Epithelial cell of proximal tubule (primary cell): ENCODE results near the gene TCF15. TPM values are rescaled to one million over a fixed set of nuclear protein-coding genes. Genes with fewer than 3 reads are reported as not detected.

Experiments
- DNase-seq: peaks from one replicate; pipeline ENCODE4 v3.0.0-alpha.2; 2011; ENCODE audit warnings: low read depth
- H3K4me3 ChIP-seq: 2 replicates; pipeline ENCODE4 v1.5.1; 2011; ENCODE audit warnings: low read depth, mild to moderate bottlenecking, low read length
- CTCF ChIP-seq: conservative IDR thresholded peaks from 2 replicates; pipeline ENCODE4 v1.5.1; 2012; ENCODE audit warnings: low read depth, mild to moderate bottlenecking, low read length
- total RNA-seq: library from RNA; depleted of rRNA; stranded (reverse); fragments of >200 nt; gene quantifications from 2 replicates; pipeline ENCODE4 v1.2.3, GENCODE V29; 2015

Gene TCF15
- total RNA-seq, 1 donor from 2014 or later = 4.0 TPM

GRCh38 chr20:561437-562231, 48.5 kb downstream of the TCF15 start:
- DNase-seq = no peak
- H3K4me3 ChIP-seq = no peak overlapping the region
- peak; percentile 99 for TF ChIP-seq CTCF

DNA sequence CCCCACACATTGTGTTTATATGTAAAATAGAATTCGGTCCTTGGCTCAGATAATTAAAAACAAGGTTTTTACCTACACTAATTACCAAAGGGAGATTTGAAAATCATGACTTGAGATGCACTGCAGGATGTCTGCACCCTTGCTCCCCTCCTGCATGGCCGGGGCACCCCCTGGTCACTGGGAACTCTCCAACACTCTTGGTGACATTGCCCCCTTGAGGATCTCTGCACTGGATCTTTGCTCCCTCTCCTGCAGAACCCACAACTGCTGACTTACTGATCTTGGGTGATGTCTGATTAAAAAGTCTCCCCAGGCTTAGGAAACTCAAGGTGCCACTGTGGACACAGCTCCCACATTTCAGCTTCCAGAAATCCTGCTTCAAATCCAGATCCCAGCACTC, 49.4 kb downstream of the TCF15 start:
- no peak for DNase-seq
- TF ChIP-seq CTCF = peak; percentile 46
- H3K4me3 ChIP-seq = no peak overlapping the region

DNA sequence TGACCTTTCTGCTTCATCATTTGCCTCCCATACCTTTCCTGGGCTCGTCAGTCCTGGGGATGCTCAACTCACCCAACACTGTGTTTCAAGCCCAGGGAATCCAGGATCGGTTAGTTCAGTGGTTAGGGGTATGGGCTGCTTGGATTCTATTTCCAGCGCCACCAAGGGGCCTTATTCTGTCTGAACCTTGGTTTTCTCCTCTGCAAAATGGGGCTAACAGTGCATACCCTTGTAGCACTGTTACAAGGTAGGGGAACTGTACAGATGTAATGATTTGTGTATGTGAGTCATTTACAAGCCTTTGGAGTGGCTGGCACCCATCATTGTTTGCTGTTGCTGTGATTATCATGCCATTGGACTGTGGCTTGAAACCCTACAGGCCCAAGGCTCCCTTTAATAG, 52.0 kb downstream of the TCF15 start:
- no peak for DNase-seq
- H3K4me3 ChIP-seq = no peak overlapping the region
- TF ChIP-seq CTCF = no peak

GRCh38 chr20:556984-557383, 53.1 kb downstream of the TCF15 start:
- no peak for DNase-seq
- TF ChIP-seq CTCF = no peak
- H3K4me3 ChIP-seq = no peak overlapping the region

- no peak for TF ChIP-seq CTCF
- no peak for DNase-seq
- H3K4me3 ChIP-seq = no peak overlapping the region
Observed at GRCh38 chr20:555976-556385, 54.1 kb downstream of the TCF15 start.

Other genes starting within 250 kb of the TCF15 start
- 78.8 and 112 TPM in 2 replicates for gene TRIB3, start 229.5 kb downstream of the TCF15 start, total RNA-seq
- 106 and 133 TPM in 2 replicates for gene RBCK1, start 202.0 kb downstream of the TCF15 start, total RNA-seq
- 16.4 and 18.2 TPM in 2 replicates for gene TBC1D20, start 147.8 kb downstream of the TCF15 start, total RNA-seq
- gene CSNK2A1, start 66.5 kb downstream of the TCF15 start, total RNA-seq = 84.8 and 112 TPM in 2 replicates
- gene SRXN1, start 42.9 kb upstream of the TCF15 start, total RNA-seq = 35.4 and 52.0 TPM in 2 replicates
- gene SCRT2, start 65.5 kb upstream of the TCF15 start, total RNA-seq = not detected in 2 replicates
- 0.46 and 1.7 TPM in 2 replicates for gene SLC52A3, start 158.2 kb upstream of the TCF15 start, total RNA-seq
- gene FAM110A, start 223.4 kb upstream of the TCF15 start, total RNA-seq = 10.9 and 18.3 TPM in 2 replicates